Astrocyte (in vitro differentiated cells and primary cell): ENCODE results near the gene CYP27B1. TPM values are rescaled to one million over a fixed set of nuclear protein-coding genes. Genes with fewer than 3 reads are reported as not detected.

ENCODE experiments used
- DNase-seq: peaks from one replicate; pipeline ENCODE4 v3.0.0-alpha.2; 2010; ENCODE audit warnings: low read depth
- FAIRE-seq: peaks from 2 replicates; lab custom pipeline; 2011; peaks lifted over from hg19 to GRCh38; lab: Jason Lieb, UNC
- H2AFZ ChIP-seq: 2 replicates; pipeline ENCODE4 v1.6.0; 2012; ENCODE audit warnings: low read depth, low read length, inconsistent platforms
- H3K27ac ChIP-seq: 2 replicates; pipeline ENCODE4 v1.5.1; 2011; ENCODE audit warnings: low read depth, low read length, inconsistent platforms
- H3K27me3 ChIP-seq: 2 replicates; pipeline ENCODE4 v1.6.0; 2011; ENCODE audit warnings: low read length, inconsistent platforms; ENCODE audit not compliant: insufficient read depth
- H3K36me3 ChIP-seq: 2 replicates; pipeline ENCODE4 v1.5.1; 2011; ENCODE audit warnings: low read length, inconsistent platforms; ENCODE audit not compliant: insufficient read depth
- H3K4me1 ChIP-seq: 2 replicates; pipeline ENCODE4 v1.5.1; 2011; ENCODE audit warnings: low read length, inconsistent platforms; ENCODE audit not compliant: insufficient read depth
- H3K4me2 ChIP-seq: 2 replicates; pipeline ENCODE4 v1.6.0; 2012; ENCODE audit warnings: low read length, inconsistent platforms
- H3K4me3 ChIP-seq: 2 replicates; pipeline ENCODE4 v1.5.1; 2011; ENCODE audit warnings: low read depth, mild to moderate bottlenecking, low read length, inconsistent platforms; ENCODE audit not compliant: insufficient read depth
- H3K79me2 ChIP-seq: 2 replicates; pipeline ENCODE4 v1.6.0; 2012; ENCODE audit warnings: mild to moderate bottlenecking, low read length, inconsistent platforms; ENCODE audit not compliant: insufficient read depth
- H3K9ac ChIP-seq: 2 replicates; pipeline ENCODE4 v1.6.0; 2012; ENCODE audit warnings: mild to moderate bottlenecking, low read length, inconsistent platforms
- H3K9me3 ChIP-seq: 2 replicates; pipeline ENCODE4 v1.5.1; 2012; ENCODE audit warnings: low read depth, mild to moderate bottlenecking, low read length, inconsistent platforms; ENCODE audit not compliant: insufficient read depth
- H4K20me1 ChIP-seq: 2 replicates; pipeline ENCODE4 v1.6.0; 2012; ENCODE audit warnings: low read length, inconsistent platforms; ENCODE audit not compliant: insufficient read depth
- H3K27ac Mint-ChIP-seq: one replicate; pipeline ENCODE4 v1.8.0; 2021; ENCODE audit warnings: mild to moderate bottlenecking, mixed read lengths; ENCODE audit not compliant: unreplicated experiment
- H3K27me3 Mint-ChIP-seq: one replicate; pipeline ENCODE4 v1.8.0; 2021; ENCODE audit warnings: low read depth, mixed read lengths; ENCODE audit not compliant: unreplicated experiment
- H3K36me3 Mint-ChIP-seq: one replicate; pipeline ENCODE4 v1.8.0; 2021; ENCODE audit warnings: low read depth, mixed read lengths; ENCODE audit not compliant: unreplicated experiment
- H3K4me1 Mint-ChIP-seq: one replicate; pipeline ENCODE4 v1.8.0; 2021; ENCODE audit warnings: low read depth, mixed read lengths; ENCODE audit not compliant: unreplicated experiment
- H3K4me3 Mint-ChIP-seq: one replicate; pipeline ENCODE4 v1.8.0; 2021; ENCODE audit warnings: mild to moderate bottlenecking, moderate library complexity, mixed read lengths; ENCODE audit not compliant: unreplicated experiment
- H3K9me3 Mint-ChIP-seq: one replicate; pipeline ENCODE4 v1.8.0; 2021; ENCODE audit warnings: mild to moderate bottlenecking, mixed read lengths; ENCODE audit not compliant: unreplicated experiment
- CTCF ChIP-seq: IDR thresholded peaks from 2 replicates; pipeline ENCODE4 v1.5.1; 2011; ENCODE audit warnings: low read depth, mild to moderate bottlenecking, inconsistent platforms, low read length, moderate library complexity; ENCODE audit not compliant: insufficient read depth
- EZH2 ChIP-seq: IDR thresholded peaks from 2 replicates; pipeline ENCODE4 v1.6.1; 2012; ENCODE audit warnings: mild to moderate bottlenecking, low read length, inconsistent platforms; ENCODE audit not compliant: insufficient read depth
- total RNA-seq: library from RNA; stranded (reverse); gene quantifications from 2 replicates; pipeline ENCODE4 v1.2.1, GENCODE V29; 2021

The CYP27B1 gene
- total RNA-seq, 1 donor from 2014 or later: 1.5 TPM

GRCh38 chr12:57758552-57759359, 8.1 kb downstream of the CYP27B1 start:
- Histone ChIP-seq H3K79me2 (no peaks in the 10 kb centered on the region), H3K4me2 (no peak overlapping the region), H2AFZ (no peak overlapping the region), H3K27ac (no peak overlapping the region), H3K4me1 (peaks cover 4% of the 10 kb centered on the region), H3K9me3 (no peaks in the 10 kb centered on the region), H3K4me3 (no peak overlapping the region), H3K27me3 (peaks cover 15% of the 10 kb centered on the region), H3K9ac (no peak overlapping the region), H4K20me1 (peaks cover 13% of the 10 kb centered on the region), H3K36me3 (no peaks in the 10 kb centered on the region)
- no peaks in the 10 kb centered on the region for H3K9me3 Mint-ChIP-seq
- H3K4me3 Mint-ChIP-seq: no peak overlapping the region
- peaks cover 10% of the 10 kb centered on the region for H3K4me1 Mint-ChIP-seq
- H3K36me3 Mint-ChIP-seq: peaks cover 16% of the 10 kb centered on the region
- DNase-seq: no peak
- no peak overlapping the region for H3K27ac Mint-ChIP-seq
- H3K27me3 Mint-ChIP-seq: peaks cover 17% of the 10 kb centered on the region
- no peak for TF ChIP-seq CTCF
- no peak for TF ChIP-seq EZH2
- FAIRE-seq: no peak

GRCh38 chr12:57757771-57758170, 9.1 kb downstream of the CYP27B1 start:
- Mint-ChIP-seq H3K9me3 (no peaks in the 10 kb centered on the region), H3K4me3 (no peak overlapping the region), H3K27ac (no peak overlapping the region), H3K27me3 (peaks cover 7% of the 10 kb centered on the region), H3K4me1 (peaks cover 17% of the 10 kb centered on the region), H3K36me3 (peaks cover 16% of the 10 kb centered on the region)
- no peak for DNase-seq
- Histone ChIP-seq H3K79me2 (no peaks in the 10 kb centered on the region), H3K27me3 (peaks cover 11% of the 10 kb centered on the region), H2AFZ (no peak overlapping the region), H3K9me3 (no peaks in the 10 kb centered on the region), H3K4me3 (no peak overlapping the region), H3K27ac (no peak overlapping the region), H3K9ac (no peak overlapping the region), H3K36me3 (no peaks in the 10 kb centered on the region), H3K4me1 (peaks cover 6% of the 10 kb centered on the region), H3K4me2 (no peak overlapping the region), H4K20me1 (peaks cover 13% of the 10 kb centered on the region)
- TF ChIP-seq EZH2: no peak
- TF ChIP-seq CTCF: no peak
- FAIRE-seq: no peak
